Left lung (tissue), 10 donors: ENCODE data around the gene RASSF5. TPM values are rescaled to one million over a fixed set of nuclear protein-coding genes. Genes with fewer than 3 reads are reported as not detected.
A peak's percentile ranks its signal among the peaks of the same experiment; 100 is the strongest.

Experiments
- ATAC-seq: fragments of 200-7000 bp; cut with Tn5 transposase; one replicate; pipeline ENCODE4 v1.9.1; 2020; ENCODE audit warnings: moderate library complexity
- DNase-seq, 4 donors: peaks; one replicate each; pipeline ENCODE4 v3.0.0-alpha.2; 2013 to 2020
- H3K27ac ChIP-seq, 2 donors: fragments of 200-600 bp; sonication (generic) in 1 of 2; one replicate each; pipeline versions ENCODE4 v1.5.0 to v1.8.0; 2020 to 2021
- H3K27me3 ChIP-seq, 2 donors: fragments of 200-600 bp; sonication (generic) in 1 of 2; one replicate each; pipeline versions ENCODE4 v1.5.0 to v1.8.0; 2020 to 2021
- H3K36me3 ChIP-seq, 2 donors: fragments of 200-600 bp; sonication (generic) in 1 of 2; one replicate each; pipeline versions ENCODE4 v1.5.0 to v1.8.0; 2020 to 2021
- H3K4me1 ChIP-seq, 2 donors: fragments of 200-600 bp; one replicate each; pipeline ENCODE4 v1.8.0; 2021
- H3K4me3 ChIP-seq, 2 donors: fragments of 200-600 bp; sonication (generic) in 1 of 2; one replicate each; pipeline versions ENCODE4 v1.5.0 to v1.8.0; 2020 to 2021; ENCODE audit warnings: mild to moderate bottlenecking in 1 of 2
- H3K9me3 ChIP-seq, 2 donors: fragments of 200-600 bp; sonication (generic) in 1 of 2; one replicate each; pipeline versions ENCODE4 v1.5.0 to v1.8.0; 2020 to 2021
- CTCF ChIP-seq, 2 donors: fragments of 200-600 bp; sonication (generic) in 1 of 2; IDR thresholded peaks; one replicate each; pipeline versions ENCODE4 v1.5.0 to v1.8.0; 2021; ENCODE audit warnings: antibody characterized with exemption in 2 of 2
- intact Hi-C, 2 donors: fragments of 100-400 bp; cut with DNase I; formaldehyde crosslinking; loops; one replicate each; pipeline versions ENCODE4 v1.11.2 to v1.14.2; 2022
- polyA plus RNA-seq, 6 donors: library from polyadenylated mRNA; unstranded; fragments of 120-200 nt; gene quantifications; one replicate each; pipeline ENCODE4 v1.2.1, GENCODE V29; 2013; ENCODE audit not compliant: insufficient read length in 6 of 6
- total RNA-seq, 2 donors: library from RNA; stranded (reverse); fragmentation: NEBNext Ultra II Directional; extraction: Animal tissue kit (Norgen Biotek cat#: 25700); gene quantifications; one replicate each; pipeline ENCODE4 v1.2.1, GENCODE V29; 2021
- donor health status: DM: no; HTN: yes; CAD: no.
- donor health status: DM: no; HTN: no; CAD: no.

The RASSF5 gene
- total and polyA plus RNA-seq, 8 donors, result 5.8 to 40.9 (median 11.6) TPM

DNA sequence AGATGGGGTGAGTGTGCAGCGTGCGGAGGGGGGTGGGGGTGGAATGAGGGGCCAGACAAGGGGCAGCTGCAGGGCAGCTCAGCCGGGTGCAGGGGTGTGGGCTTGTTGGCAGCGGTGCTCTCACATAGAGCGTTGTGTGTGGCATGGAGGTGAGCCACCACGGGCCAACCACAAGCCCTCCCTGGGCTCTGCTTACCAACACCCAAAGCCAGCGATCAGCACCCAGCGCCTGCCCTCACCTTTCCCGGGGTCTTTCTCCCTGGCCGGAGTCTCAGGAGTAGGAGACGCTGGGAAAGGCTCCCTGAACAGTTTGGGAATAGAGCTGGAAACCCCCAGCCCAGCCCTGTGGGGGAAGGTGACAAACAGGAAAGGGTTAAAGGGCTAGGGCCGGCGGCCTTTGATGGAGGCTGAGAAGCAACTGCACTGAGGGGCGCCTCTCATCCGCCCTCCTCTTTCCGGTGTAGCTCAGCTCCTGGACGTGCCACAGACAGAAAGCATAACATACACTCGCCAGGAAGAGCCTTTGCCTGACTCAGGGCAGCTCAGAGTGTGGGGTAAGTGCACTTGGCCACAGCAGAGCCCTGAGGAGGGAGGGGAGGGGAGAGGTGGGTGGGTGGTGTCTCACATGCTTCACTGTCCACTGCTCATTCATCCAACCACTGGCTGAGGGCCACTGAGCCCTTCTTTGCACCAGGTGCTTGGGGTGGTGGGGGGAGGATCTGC is 36.5 kb upstream of the RASSF5 start:
- ATAC-seq (peak; percentile 70), DNase-seq (peak in 3 of 4 donors; percentile 45 to 82 (median 52))
- TF ChIP-seq CTCF (IDR thresholded peaks at IDR 0.05), result no peak
- peak overlapping the region; percentile 69 to 76 for H3K27ac ChIP-seq
- peak overlapping the region; percentile 61 to 72 for H3K4me3 ChIP-seq
- H3K36me3 ChIP-seq, result peaks cover 0 to 22% of the 10 kb centered on the region in 2 donors
- H3K27me3 ChIP-seq, result no peaks in the 10 kb centered on the region
- intact Hi-C loops, result no loop called here
- no peaks in the 10 kb centered on the region for H3K9me3 ChIP-seq
- H3K4me1 ChIP-seq, result peaks cover 25 to 73% of the 10 kb centered on the region in 2 donors

- ATAC-seq, result no peak
- Histone ChIP-seq H3K27me3 (no peaks in the 10 kb centered on the region), H3K4me3 (peak overlapping the region in 1 of 2 donors; percentile 72)
These were observed 35.9 kb upstream of the RASSF5 start for GRCh38 chr1:206471415-206471801.

GRCh38 chr1:206472024-206472423 is 35.3 kb upstream of the RASSF5 start:
- no peaks in the 10 kb centered on the region for H3K27me3 ChIP-seq
- ATAC-seq (no peak), DNase-seq (no peak)
- H3K9me3 ChIP-seq, result no peaks in the 10 kb centered on the region
- TF ChIP-seq CTCF (IDR thresholded peaks at IDR 0.05), result no peak
- peak overlapping the region in 1 of 2 donors; percentile 72 for H3K4me3 ChIP-seq
- H3K36me3 ChIP-seq, result peaks cover 0 to 34% of the 10 kb centered on the region in 2 donors
- intact Hi-C loops, result no loop called here
- peaks cover 25 to 66% of the 10 kb centered on the region in 2 donors for H3K4me1 ChIP-seq
- peak overlapping the region in 1 of 2 donors; percentile 76 for H3K27ac ChIP-seq

More at GRCh38 chr1:206471415-206471801, 35.9 kb upstream of the RASSF5 start:
- TF ChIP-seq CTCF (IDR thresholded peaks at IDR 0.05), result no peak
- H3K36me3 ChIP-seq, result peaks cover 0 to 28% of the 10 kb centered on the region in 2 donors
- intact Hi-C loops, result no loop called here
- no peaks in the 10 kb centered on the region for H3K9me3 ChIP-seq
- no peak for DNase-seq
- H3K4me1 ChIP-seq, result peaks cover 25 to 68% of the 10 kb centered on the region in 2 donors
- H3K27ac ChIP-seq, result peak overlapping the region in 1 of 2 donors; percentile 76

- no peak for TF ChIP-seq CTCF (IDR thresholded peaks at IDR 0.05)
- Histone ChIP-seq H3K36me3 (peaks cover 0 to 38% of the 10 kb centered on the region in 2 donors), H3K27me3 (no peaks in the 10 kb centered on the region), H3K4me1 (peaks cover 25 to 62% of the 10 kb centered on the region in 2 donors), H3K9me3 (no peaks in the 10 kb centered on the region), H3K4me3 (peak overlapping the region in 1 of 2 donors; percentile 72), H3K27ac (peak overlapping the region in 1 of 2 donors; percentile 76)
- ATAC-seq, result peak; percentile 1
- intact Hi-C loops, result no loop called here
- peak in 3 of 4 donors; percentile 57 to 86 (median 71) for DNase-seq
These were observed 34.9 kb upstream of the RASSF5 start for GRCh38 chr1:206472454-206472853.

DNA sequence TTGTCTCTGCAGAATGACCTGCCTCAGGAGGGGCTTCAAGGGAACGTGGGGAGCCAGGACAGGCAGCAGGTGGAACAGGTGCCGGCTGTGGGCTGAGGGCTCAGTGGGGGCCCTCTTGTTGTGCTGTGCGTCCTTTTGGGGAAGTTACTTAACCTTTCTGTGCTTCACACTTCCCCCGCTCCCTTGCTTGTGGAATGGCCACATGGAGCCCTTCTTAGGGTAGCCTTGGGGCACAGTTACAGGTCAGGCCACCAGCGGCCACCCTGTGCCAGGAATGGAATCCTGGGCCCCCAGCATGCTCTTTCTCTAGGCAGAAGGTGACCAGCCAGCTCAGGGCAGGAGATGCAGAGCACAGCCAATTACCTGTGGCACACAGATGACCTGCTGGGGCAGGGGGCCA is 34.4 kb upstream of the RASSF5 start:
- intact Hi-C loops, result no loop called here
- H3K9me3 ChIP-seq, result no peaks in the 10 kb centered on the region
- peaks cover 25 to 58% of the 10 kb centered on the region in 2 donors for H3K4me1 ChIP-seq
- peak overlapping the region in 1 of 2 donors; percentile 69 for H3K27ac ChIP-seq
- H3K36me3 ChIP-seq, result peaks cover 0 to 43% of the 10 kb centered on the region in 2 donors
- DNase-seq (no peak), ATAC-seq (no peak)
- H3K27me3 ChIP-seq, result no peaks in the 10 kb centered on the region
- H3K4me3 ChIP-seq, result peak overlapping the region in 1 of 2 donors; percentile 19
- TF ChIP-seq CTCF (IDR thresholded peaks at IDR 0.05), result no peak
